ENCODE measurements around the gene GABBR2.

Gene GABBR2

GRCh38 chr9:98451576-98451975 lies 257.2 kb downstream of the GABBR2 start:
- in situ Hi-C loops (cut with HindIII; ENCODE audit: low sequenced_read_pairs) = no loop called here

- in situ Hi-C loops (cut with HindIII; ENCODE audit: low sequenced_read_pairs) = no loop called here
Measured at GRCh38 chr9:98450496-98450895, 258.2 kb downstream of the GABBR2 start.

- in situ Hi-C loops (cut with HindIII; ENCODE audit: low sequenced_read_pairs) = no loop called here
Measured at GRCh38 chr9:98449871-98450270, 258.9 kb downstream of the GABBR2 start.

GRCh38 chr9:98445576-98445975 lies 263.2 kb downstream of the GABBR2 start:
- in situ Hi-C loops (cut with HindIII; ENCODE audit: low sequenced_read_pairs) = no loop called here

GRCh38 chr9:98444601-98445000 lies 264.1 kb downstream of the GABBR2 start:
- in situ Hi-C loops (cut with HindIII; ENCODE audit: low sequenced_read_pairs) = no loop called here

- in situ Hi-C loops (cut with HindIII; ENCODE audit: low sequenced_read_pairs) = no loop called here
Measured at GRCh38 chr9:98442541-98442940, 266.2 kb downstream of the GABBR2 start.

DNA sequence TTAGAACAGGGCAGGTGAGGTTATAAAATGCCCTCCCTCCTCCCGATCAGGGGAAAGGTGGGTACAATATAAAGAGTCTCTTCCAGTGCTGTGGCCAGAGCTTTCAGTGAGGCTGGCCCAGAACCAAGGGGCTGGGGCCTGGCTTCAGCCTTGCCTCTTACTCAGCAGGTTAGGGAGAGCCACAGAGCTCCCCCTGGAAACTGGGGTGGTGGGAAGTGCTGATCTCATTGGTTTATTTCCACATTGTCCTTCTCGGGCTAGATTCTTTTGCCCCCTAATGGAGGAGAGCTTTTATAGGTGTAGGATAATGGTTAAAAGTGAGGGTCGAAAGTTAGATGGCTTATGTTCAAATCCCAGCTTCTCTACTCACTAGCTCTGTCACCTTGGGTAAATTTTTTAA lies 266.6 kb downstream of the GABBR2 start:
- in situ Hi-C loops (cut with HindIII; ENCODE audit: low sequenced_read_pairs) = no loop called here

GRCh38 chr9:98438666-98439065 lies 270.1 kb downstream of the GABBR2 start:
- in situ Hi-C loops (cut with HindIII; ENCODE audit: low sequenced_read_pairs) = no loop called here

DNA sequence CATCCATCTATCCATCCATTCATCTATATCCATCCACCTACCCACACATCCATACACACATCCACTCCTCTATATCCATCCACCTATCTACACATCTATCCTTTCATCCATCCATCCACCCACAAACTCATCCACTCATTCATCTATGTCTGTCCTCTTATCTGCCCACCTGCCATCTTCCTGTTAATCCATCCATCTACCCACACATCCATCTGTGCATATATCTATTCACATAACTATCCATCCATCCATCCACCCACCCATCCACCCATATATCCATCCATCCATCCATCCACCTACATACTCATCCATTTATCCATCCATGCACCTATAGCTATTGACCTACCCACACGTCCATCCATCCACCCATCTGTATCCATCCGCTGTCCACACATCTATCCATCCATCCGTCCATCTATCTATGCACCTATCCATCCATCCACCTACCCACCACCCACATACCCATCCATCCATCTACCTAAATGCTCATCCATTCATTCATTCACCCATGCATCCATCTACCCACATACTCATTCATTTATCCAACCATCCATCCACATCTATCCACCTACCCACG lies 271.2 kb downstream of the GABBR2 start:
- in situ Hi-C loops (cut with HindIII; ENCODE audit: low sequenced_read_pairs) = no loop called here

DNA sequence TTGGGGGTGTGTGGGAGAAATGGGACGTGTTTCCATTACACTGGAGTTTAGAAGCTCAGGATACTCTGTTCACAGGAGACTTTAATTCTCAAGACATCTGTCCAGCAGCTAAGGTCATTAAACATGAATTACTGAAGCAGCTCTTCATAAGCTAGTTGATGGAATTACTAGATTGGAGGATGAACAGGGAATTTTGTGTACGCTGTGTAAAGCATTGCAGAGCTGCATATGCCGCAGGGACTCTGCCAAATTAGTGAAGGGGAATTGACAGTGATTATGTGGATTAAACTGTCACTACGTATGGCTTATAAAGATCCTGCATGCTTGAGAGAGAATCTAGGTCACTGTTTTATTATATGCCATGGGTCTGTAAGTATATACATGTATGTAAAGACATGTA lies 275.8 kb downstream of the GABBR2 start:
- in situ Hi-C loops (cut with HindIII; ENCODE audit: low sequenced_read_pairs) = no loop called here

DNA sequence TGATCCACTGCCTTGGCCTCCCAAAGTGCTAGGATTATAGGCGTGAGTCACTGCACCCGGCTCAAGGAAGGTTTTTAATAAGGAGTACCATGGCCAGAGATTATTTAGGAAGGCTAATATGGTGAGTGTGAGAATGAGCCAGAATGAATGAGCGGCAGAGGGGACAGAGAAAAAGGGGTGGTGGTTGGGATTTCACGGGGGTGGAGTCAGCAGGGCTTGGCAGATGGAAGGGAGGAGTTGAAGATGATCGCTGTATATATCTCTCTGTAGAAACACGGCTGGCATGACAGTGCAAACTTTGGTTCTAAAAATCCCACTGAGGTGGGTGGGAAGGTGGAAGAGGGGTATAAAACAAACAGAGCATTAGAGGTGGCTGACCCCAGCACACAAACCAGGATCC lies 276.6 kb downstream of the GABBR2 start:
- in situ Hi-C loops (cut with HindIII; ENCODE audit: low sequenced_read_pairs) = no loop called here

DNA sequence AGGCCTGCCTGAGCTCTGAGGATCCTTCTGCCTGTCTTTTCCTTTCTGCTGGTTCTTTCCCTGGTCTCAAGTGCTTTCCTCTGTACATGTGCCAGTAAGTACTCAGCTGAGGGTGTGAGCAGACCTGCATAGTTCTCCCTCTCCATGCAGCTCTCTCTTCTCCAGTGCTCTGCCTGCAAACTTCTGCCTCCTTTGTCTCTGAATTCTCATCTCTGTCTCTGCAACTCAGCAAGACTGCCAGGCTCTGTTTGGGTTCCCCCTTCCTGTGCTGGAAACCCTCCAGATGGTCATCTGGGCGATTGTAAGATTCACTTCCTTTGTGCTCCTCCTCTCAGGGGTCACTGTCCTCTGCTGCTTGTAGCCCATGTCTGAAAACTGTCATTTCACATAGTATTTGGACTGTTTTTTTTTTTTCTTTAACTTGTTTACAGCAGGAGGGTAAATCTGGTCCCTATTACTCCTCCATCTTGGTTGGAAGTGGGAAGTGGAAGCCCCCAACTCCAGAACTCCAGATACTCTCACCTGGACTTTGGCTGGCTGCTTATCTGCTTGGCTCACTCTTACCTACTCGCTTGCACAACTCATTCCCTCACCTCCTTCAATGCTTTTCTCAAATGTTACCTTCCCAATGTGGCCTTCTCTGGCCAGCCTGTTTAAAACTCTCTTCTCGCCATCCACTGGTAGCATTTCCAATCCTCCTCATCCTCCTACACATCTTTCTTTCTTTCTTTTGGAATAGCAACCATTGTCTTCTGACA lies 278.0 kb downstream of the GABBR2 start:
- in situ Hi-C loops (cut with HindIII; ENCODE audit: low sequenced_read_pairs) = no loop called here

- in situ Hi-C loops (cut with HindIII; ENCODE audit: low sequenced_read_pairs) = no loop called here
Measured at GRCh38 chr9:98429613-98430012, 279.1 kb downstream of the GABBR2 start.

DNA sequence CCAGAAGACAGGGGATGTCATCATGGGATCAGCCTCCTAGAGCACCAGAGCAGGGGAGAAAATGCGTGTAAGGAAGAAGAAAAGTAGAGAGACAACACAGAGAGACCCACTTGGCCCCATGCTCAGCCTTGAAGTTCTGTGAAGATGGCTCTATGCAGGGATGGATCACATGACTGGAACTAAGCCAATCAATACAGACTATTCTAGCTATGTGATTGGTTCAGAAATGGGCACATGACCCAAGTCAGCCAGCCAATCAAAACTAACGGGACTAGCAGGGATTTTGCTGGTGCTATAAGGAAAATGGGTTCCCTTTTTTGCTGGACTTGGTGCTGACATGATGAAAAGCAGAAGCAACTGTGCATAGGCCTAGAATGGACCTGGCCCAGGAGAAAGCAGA lies 280.3 kb downstream of the GABBR2 start:
- in situ Hi-C loops (cut with HindIII; ENCODE audit: low sequenced_read_pairs) = no loop called here

DNA sequence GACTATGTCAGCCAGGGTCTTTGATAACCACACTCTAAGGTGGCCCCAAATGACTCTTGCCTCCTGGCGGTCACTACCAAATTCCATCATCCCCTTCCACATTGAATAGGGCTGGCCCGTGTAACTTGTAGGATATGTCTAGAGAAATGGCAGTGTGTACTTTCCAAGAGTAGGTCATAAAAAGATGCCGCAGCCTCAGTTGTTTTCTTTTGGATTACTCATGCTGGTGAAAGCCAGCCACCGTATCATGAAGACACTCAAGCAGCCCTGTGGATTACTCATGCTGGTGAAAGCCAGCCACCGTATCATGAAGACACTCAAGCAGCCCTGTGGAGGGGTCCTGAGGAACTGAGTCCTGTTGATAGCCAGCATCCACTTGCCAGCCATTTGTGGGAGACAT lies 281.2 kb downstream of the GABBR2 start:
- in situ Hi-C loops (cut with HindIII; ENCODE audit: low sequenced_read_pairs) = no loop called here

- in situ Hi-C loops (cut with HindIII; ENCODE audit: low sequenced_read_pairs) = no loop called here
Measured at GRCh38 chr9:98425079-98425478, 283.7 kb downstream of the GABBR2 start.

DNA sequence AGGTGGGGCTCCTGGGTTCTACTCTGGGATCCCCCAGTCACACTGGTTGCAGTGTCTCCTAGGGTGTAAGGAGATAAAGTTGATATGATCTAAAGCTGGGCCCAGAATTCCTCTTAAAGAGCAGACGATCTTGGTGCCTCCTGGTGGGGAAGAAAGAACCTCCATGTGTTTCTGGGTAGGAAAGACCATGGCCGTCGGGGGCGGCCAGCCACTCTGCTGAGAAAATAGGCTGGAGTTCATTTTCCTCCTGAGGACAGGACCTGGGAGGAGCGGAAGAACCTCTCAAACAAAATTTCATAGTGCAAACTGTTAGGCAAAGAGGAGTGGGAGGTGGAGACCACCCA lies 289.5 kb downstream of the GABBR2 start:
- in situ Hi-C loops (cut with HindIII; ENCODE audit: low sequenced_read_pairs) = loop anchor here (25.0 kb wide), 1 partner anchor 132 kb away; no protein-coding TSS in a partner anchor

- in situ Hi-C loops (cut with HindIII; ENCODE audit: low sequenced_read_pairs) = loop anchor here (25.0 kb wide), 1 partner anchor 131 kb away; no protein-coding TSS in a partner anchor
Measured at GRCh38 chr9:98418578-98419259, 290.0 kb downstream of the GABBR2 start.

GRCh38 chr9:98416294-98417248 lies 292.2 kb downstream of the GABBR2 start:
- in situ Hi-C loops (cut with HindIII; ENCODE audit: low sequenced_read_pairs) = loop anchor here (25.0 kb wide), 1 partner anchor 129 kb away; no protein-coding TSS in a partner anchor

- in situ Hi-C loops (cut with HindIII; ENCODE audit: low sequenced_read_pairs) = loop anchor here (25.0 kb wide), 1 partner anchor 128 kb away; no protein-coding TSS in a partner anchor
Measured at GRCh38 chr9:98415782-98416181, 293.0 kb downstream of the GABBR2 start.

- in situ Hi-C loops (cut with HindIII; ENCODE audit: low sequenced_read_pairs) = loop anchor here (25.0 kb wide), 1 partner anchor 126 kb away; no protein-coding TSS in a partner anchor
Measured at GRCh38 chr9:98413084-98413483, 295.7 kb downstream of the GABBR2 start.
